Right renal pelvis (tissue), 4 donors: ENCODE measurements around the gene KIRREL3. TPM values are rescaled to one million over a fixed set of nuclear protein-coding genes. Genes with fewer than 3 reads are reported as not detected.

ENCODE experiments used
- DNase-seq, 4 donors: peaks; one replicate each; pipeline ENCODE4 v3.0.0-alpha.2; 2013; ENCODE audit warnings: low read depth in 4 of 4, low spot score in 3 of 4, missing footprints in 1 of 4
- polyA plus RNA-seq, 4 donors: library from polyadenylated mRNA; unstranded; fragments of 120-200 nt; gene quantifications; one replicate each; pipeline ENCODE4 v1.2.1, GENCODE V29; 2013; ENCODE audit not compliant: insufficient read length in 4 of 4

Gene KIRREL3
- polyA plus RNA-seq, 4 donors = 1.4 to 2.3 (median 1.8) TPM

GRCh38 chr11:126722006-126722736, 278.4 kb downstream of the KIRREL3 start:
- no peak for DNase-seq

- no peak for DNase-seq
Observed at GRCh38 chr11:126720539-126721235, 279.9 kb downstream of the KIRREL3 start.

- DNase-seq = no peak
Observed at GRCh38 chr11:126719740-126720139, 280.8 kb downstream of the KIRREL3 start.

- no peak for DNase-seq
Observed at GRCh38 chr11:126718276-126718675, 282.3 kb downstream of the KIRREL3 start.

- DNase-seq = peak; percentile 32 to 45 (median 40)
Observed at GRCh38 chr11:126716456-126717083, 284.0 kb downstream of the KIRREL3 start.

DNA sequence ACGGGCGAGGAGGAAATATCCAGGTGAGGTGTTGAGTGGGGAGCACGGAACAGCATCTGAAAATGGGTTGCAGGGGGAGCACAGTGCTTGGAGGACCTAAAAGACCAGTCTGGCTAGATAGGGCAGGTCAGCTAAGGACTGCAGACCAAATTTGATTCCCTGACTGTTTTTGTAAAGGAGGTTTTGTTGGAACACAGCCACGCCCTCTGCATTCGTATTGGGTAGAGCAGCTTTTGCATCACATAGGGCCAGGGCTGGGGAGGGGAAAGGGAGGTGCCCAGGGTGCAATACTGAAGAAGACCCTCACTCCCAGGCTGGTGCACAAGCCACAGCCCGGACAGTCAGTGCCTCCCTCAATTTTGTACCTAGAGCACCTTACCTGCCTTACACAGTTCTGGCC, 286.8 kb downstream of the KIRREL3 start:
- no peak for DNase-seq

- no peak for DNase-seq
Observed at GRCh38 chr11:126711977-126712625, 288.5 kb downstream of the KIRREL3 start.

- no peak for DNase-seq
Observed at GRCh38 chr11:126710804-126711399, 289.7 kb downstream of the KIRREL3 start.

DNA sequence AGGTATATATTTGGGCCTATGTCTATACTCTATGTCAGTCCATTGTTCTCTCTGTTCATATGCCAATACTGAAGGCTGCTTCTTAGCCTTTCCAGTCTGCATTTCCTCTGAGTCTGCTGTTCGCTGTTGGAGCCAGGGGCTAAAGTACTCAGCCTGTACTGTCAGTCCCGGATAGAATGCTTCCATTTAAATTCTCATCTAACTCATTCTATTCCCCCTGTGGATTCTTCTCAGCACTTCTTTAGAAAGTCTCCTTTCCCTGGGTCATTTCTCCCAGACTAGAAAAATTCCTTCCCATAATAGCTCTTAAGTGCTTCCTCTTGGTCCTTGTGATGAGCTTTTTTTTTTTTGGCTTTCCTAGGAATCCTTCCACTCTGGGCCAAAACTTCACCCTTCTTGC, 293.1 kb downstream of the KIRREL3 start:
- no peak for DNase-seq

- no peak for DNase-seq
Observed at GRCh38 chr11:126704096-126704495, 296.5 kb downstream of the KIRREL3 start.

DNA sequence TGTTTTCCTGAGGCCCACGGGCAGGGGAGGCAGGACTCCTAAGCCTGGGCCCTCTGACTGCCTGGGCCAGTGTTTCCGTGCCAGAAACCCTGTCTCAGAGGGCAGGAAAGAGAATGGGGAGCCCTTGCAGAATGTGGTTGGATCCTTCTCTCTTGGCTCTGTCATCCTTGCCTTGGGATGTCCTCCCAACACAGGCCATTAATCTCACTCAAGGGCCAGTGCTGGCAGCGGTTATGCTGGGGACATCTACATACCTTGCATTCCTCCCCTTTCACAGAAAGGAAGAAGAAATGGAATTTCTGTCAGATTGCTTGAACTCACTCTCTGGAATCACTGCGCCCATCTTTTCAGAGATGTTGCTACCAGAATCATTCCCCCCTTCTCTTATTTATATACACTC, 296.9 kb downstream of the KIRREL3 start:
- no peak for DNase-seq

- DNase-seq = no peak
Observed at GRCh38 chr11:126702987-126703386, 297.6 kb downstream of the KIRREL3 start.

GRCh38 chr11:126702165-126702720, 298.3 kb downstream of the KIRREL3 start:
- no peak for DNase-seq

- DNase-seq = no peak
Observed at GRCh38 chr11:126701520-126701897, 299.1 kb downstream of the KIRREL3 start.

DNA sequence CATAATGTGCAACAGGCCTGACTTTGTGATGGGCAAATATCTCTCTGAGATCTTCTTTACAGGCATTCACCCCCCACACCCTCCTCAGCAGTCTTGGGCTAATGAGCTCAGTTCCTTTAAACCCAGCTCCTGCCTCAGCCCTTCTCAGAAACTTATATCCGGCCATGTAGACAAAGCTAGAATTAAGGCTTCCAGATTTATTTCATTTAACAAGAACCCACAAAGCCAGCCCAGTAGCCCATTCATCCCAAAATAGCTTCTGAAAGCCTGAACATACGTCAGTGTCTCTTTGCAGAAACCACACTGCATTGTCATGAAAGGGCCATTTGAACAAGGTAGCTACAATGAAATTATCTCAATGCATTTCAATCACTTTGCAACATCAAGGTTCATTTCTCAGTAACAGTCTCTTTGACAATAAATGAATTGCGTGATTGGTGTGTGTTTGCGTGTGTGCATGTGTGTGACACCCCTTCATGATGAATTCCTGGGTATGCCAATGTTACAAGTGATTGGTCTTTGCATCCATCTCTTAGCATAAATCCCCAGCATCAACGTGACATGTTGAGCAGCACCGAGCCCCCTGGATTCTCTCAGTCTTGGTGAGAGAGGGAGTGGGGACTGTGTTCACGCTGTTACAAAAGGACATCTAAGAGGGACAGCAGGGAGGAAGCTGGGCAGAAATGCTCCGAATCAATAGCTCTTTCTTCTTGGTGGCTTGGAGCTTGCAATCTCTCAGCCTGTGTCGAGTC, 299.6 kb downstream of the KIRREL3 start:
- no peak for DNase-seq

- no peak for DNase-seq
Observed at GRCh38 chr11:126698576-126698975, 302.0 kb downstream of the KIRREL3 start.

DNA sequence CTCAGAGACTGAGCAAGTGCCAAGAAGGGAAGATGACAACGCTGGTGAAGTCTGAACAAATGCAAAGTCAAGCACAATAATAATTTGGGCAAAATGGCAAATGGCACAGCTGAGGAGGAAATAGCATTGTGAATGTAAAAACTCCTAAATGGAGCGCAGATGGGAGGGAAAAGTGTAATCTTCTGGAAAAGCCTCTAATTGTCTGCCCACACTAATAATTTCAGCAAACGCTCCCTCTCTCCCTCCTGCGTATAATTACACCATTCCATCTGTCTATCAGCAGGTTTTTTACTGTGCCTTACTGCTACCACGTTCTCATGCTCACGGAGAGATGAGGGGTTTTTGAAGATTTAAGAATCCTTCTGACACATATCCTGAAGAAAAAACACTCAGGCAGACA, 302.6 kb downstream of the KIRREL3 start:
- DNase-seq = no peak

DNA sequence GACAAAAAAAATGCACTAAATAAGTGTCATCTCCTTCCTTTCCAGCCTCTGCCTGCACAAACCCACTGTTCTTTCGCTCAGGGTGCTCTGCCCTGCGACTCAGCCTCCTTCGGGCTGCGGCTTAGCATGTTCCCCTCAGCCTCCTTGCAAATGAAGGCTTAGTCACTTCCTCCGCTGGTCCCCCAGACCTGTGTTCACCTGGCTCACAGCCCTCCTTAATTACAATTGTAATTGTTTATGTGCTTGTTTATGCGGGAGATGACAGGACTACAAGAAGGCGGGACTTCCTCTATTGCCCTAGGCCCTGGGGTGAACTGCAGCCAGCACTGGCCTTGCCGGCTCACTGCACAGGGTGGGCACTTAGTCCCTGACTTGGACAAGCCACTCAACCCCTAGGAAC, 303.6 kb downstream of the KIRREL3 start:
- DNase-seq = no peak

- DNase-seq = no peak
Observed at GRCh38 chr11:126695293-126695692, 305.3 kb downstream of the KIRREL3 start.

DNA sequence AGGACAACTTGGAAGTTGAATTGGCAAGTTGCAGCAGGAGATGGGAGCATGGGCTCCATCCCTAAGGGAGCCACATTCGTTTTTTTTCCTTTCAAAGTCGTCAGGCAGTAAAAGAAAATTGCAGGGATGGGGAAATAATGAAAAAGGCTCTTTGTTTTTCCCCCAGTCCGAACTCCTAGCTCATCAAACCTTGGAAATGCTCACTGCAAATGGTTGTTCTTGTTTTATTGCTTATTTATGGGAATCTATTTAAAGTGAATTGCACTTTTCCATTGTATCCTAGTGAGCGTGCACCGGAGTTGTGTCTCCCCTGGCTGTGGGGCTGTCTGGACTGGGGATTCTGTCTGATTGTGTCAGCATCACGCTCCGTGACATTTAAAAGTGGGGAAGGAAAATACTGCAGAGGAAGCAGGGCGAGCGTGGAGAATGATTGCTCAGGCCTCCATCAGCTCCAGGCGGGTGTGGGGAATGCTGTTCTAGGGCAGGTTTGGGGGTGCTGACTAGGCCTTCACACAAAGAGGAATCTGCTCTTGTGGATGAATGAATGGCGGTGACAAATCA, 306.4 kb downstream of the KIRREL3 start:
- no peak for DNase-seq
